Tibial nerve (tissue), 4 donors: ENCODE measurements around the gene SHISAL1. TPM values are rescaled to one million over a fixed set of nuclear protein-coding genes. Genes with fewer than 3 reads are reported as not detected.

Source experiments
- DNase-seq, 2 donors: peaks; one replicate each; pipeline ENCODE4 v3.0.0-alpha.2; 2019; ENCODE audit warnings: low spot score in 2 of 2
- H3K27ac ChIP-seq, 4 donors: fragments of 200-600 bp; sonication (generic) in 3 of 4; one replicate each; pipeline ENCODE4 v1.5.1; 2017 to 2019; ENCODE audit warnings: mild to moderate bottlenecking in 1 of 4
- H3K27me3 ChIP-seq, 2 donors: fragments of 200-600 bp; sonication (generic) in 1 of 2; one replicate each; pipeline versions ENCODE4 v1.5.1 to v1.6.0; 2017 to 2019
- H3K36me3 ChIP-seq, 3 donors: fragments of 200-600 bp; sonication (generic); one replicate each; pipeline ENCODE4 v1.5.1; 2018 to 2019
- H3K4me1 ChIP-seq, 4 donors: fragments of 200-600 bp; sonication (generic) in 3 of 4; one replicate each; pipeline ENCODE4 v1.5.1; 2017 to 2019
- H3K4me3 ChIP-seq, 4 donors: fragments of 200-600 bp; sonication (generic) in 3 of 4; one replicate each; pipeline ENCODE4 v1.5.1; 2017 to 2019; ENCODE audit warnings: mild to moderate bottlenecking in 1 of 4, moderate library complexity in 1 of 4
- H3K9me3 ChIP-seq, 4 donors: fragments of 200-600 bp; sonication (generic) in 3 of 4; one replicate each; pipeline ENCODE4 v1.5.1; 2017 to 2019
- CTCF ChIP-seq, 5 experiments: fragments of 200-600 bp in 3 of 5; fragments of 450-650 bp in 2 of 5; sonication (generic) in 3 of 5; IDR thresholded peaks; one replicate each; pipeline ENCODE4 v1.5.1; 2016 to 2019; ENCODE audit warnings: antibody characterized with exemption in 5 of 5, mild to moderate bottlenecking in 3 of 5, moderate library complexity in 2 of 5
- EP300 ChIP-seq, 2 donors: sonication (generic); formaldehyde crosslinking; IDR thresholded peaks; one replicate each; pipeline ENCODE4 v1.6.1; 2017; ENCODE audit warnings: antibody characterized with exemption in 2 of 2, mild to moderate bottlenecking in 1 of 2
- POLR2A ChIP-seq, 2 donors: fragments of 450-650 bp; IDR thresholded peaks; one replicate each; pipeline ENCODE4 v1.6.1; 2017; ENCODE audit warnings: antibody characterized with exemption in 2 of 2, mild to moderate bottlenecking in 2 of 2, moderate library complexity in 2 of 2
- whole genome bisulfite sequencing, 2 donors: methylation state at CpG; one replicate each; pipeline ENCODE4 v1.1.5; 2018; 5-methylcytosine and 5-hydroxymethylcytosine counted together
- total RNA-seq, 4 donors: library from RNA; depleted of rRNA; stranded (reverse); fragments of >200 nt; gene quantifications; one replicate each; pipeline ENCODE4 v1.1.0, GENCODE V29; 2016

The SHISAL1 gene
- total RNA-seq, 4 donors from 2014 or later, result 0.22 to 1.0 (median 0.59) TPM

GRCh38 chr22:44204739-44205515 lies 107.8 kb downstream of the SHISAL1 start:
- WGBS, 2 donors, result 87 to 89% methylated on average over 10 to 13 of the region's 16 CpGs
- Histone ChIP-seq H3K4me3 (no peak overlapping the region), H3K4me1 (peaks cover 0 to 6% (median 0%) of the 10 kb centered on the region in 4 donors), H3K9me3 (peaks cover 0 to 21% (median 2%) of the 10 kb centered on the region in 4 donors), H3K27me3 (no peaks in the 10 kb centered on the region), H3K36me3 (no peaks in the 10 kb centered on the region), H3K27ac (no peak overlapping the region)
- TF ChIP-seq CTCF (IDR thresholded peaks at IDR 0.05) (no peak), EP300 (IDR thresholded peaks at IDR 0.05) (no peak), POLR2A (IDR thresholded peaks at IDR 0.05) (no peak)
- DNase-seq, result no peak

- Histone ChIP-seq H3K9me3 (peaks cover 0 to 4% (median 0%) of the 10 kb centered on the region in 4 donors), H3K4me1 (peaks cover 0 to 6% (median 0%) of the 10 kb centered on the region in 4 donors), H3K36me3 (no peaks in the 10 kb centered on the region), H3K27me3 (no peaks in the 10 kb centered on the region), H3K27ac (no peak overlapping the region), H3K4me3 (no peak overlapping the region)
- TF ChIP-seq EP300 (IDR thresholded peaks at IDR 0.05), result no peak
- no peak for TF ChIP-seq CTCF (IDR thresholded peaks at IDR 0.05)
- TF ChIP-seq POLR2A (IDR thresholded peaks at IDR 0.05), result no peak
- 74 to 88% methylated on average over 6 of the region's 6 CpGs for WGBS, 2 donors
- DNase-seq, result no peak
Measured at GRCh38 chr22:44203203-44203602, 109.5 kb downstream of the SHISAL1 start.

- H3K27me3 ChIP-seq, result no peaks in the 10 kb centered on the region
- TF ChIP-seq CTCF (IDR thresholded peaks at IDR 0.05) (no peak), EP300 (IDR thresholded peaks at IDR 0.05) (no peak), POLR2A (IDR thresholded peaks at IDR 0.05) (no peak)
- H3K4me3 ChIP-seq, result no peak overlapping the region
- H3K9me3 ChIP-seq, result no peaks in the 10 kb centered on the region
- DNase-seq, result no peak
- no peak overlapping the region for H3K27ac ChIP-seq
- 52 to 53% methylated on average over 11 of the region's 11 CpGs for WGBS, 2 donors
- peaks cover 0 to 6% (median 0%) of the 10 kb centered on the region in 4 donors for H3K4me1 ChIP-seq
- no peaks in the 10 kb centered on the region for H3K36me3 ChIP-seq
Measured at GRCh38 chr22:44202261-44202789, 110.4 kb downstream of the SHISAL1 start.

GRCh38 chr22:44201665-44202064 lies 111.1 kb downstream of the SHISAL1 start:
- H3K36me3 ChIP-seq, result no peaks in the 10 kb centered on the region
- no peak for DNase-seq
- 78 to 89% methylated on average over 7 to 9 of the region's 12 CpGs for WGBS, 2 donors
- no peak for TF ChIP-seq EP300 (IDR thresholded peaks at IDR 0.05)
- TF ChIP-seq CTCF (IDR thresholded peaks at IDR 0.05), result no peak
- TF ChIP-seq POLR2A (IDR thresholded peaks at IDR 0.05), result no peak
- no peak overlapping the region for H3K27ac ChIP-seq
- no peaks in the 10 kb centered on the region for H3K27me3 ChIP-seq
- peaks cover 0 to 6% (median 0%) of the 10 kb centered on the region in 4 donors for H3K4me1 ChIP-seq
- no peaks in the 10 kb centered on the region for H3K9me3 ChIP-seq
- no peak overlapping the region for H3K4me3 ChIP-seq

- Histone ChIP-seq H3K36me3 (no peaks in the 10 kb centered on the region), H3K9me3 (no peaks in the 10 kb centered on the region), H3K27me3 (peaks cover 0 to 3% of the 10 kb centered on the region in 2 donors), H3K4me3 (no peak overlapping the region), H3K4me1 (peaks cover 0 to 6% (median 0%) of the 10 kb centered on the region in 4 donors), H3K27ac (no peak overlapping the region)
- WGBS, 2 donors, result 63 to 68% methylated on average over 15 of the region's 17 CpGs
- TF ChIP-seq EP300 (IDR thresholded peaks at IDR 0.05), result no peak
- no peak for TF ChIP-seq CTCF (IDR thresholded peaks at IDR 0.05)
- TF ChIP-seq POLR2A (IDR thresholded peaks at IDR 0.05), result no peak
- DNase-seq, result no peak
Measured at GRCh38 chr22:44200855-44201550, 111.7 kb downstream of the SHISAL1 start.
